GM21528 (cell line): Measurements from ENCODE around the gene AKT3.

ENCODE experiments used
- ATAC-seq: cut with Tn5 transposase; IDR thresholded peaks from one replicate; pipeline ENCODE4 v1.9.1; 2021; ENCODE audit warnings: mild to moderate bottlenecking, moderate library complexity; ENCODE audit not compliant: unreplicated experiment, low FRiP score

AKT3 gene

DNA sequence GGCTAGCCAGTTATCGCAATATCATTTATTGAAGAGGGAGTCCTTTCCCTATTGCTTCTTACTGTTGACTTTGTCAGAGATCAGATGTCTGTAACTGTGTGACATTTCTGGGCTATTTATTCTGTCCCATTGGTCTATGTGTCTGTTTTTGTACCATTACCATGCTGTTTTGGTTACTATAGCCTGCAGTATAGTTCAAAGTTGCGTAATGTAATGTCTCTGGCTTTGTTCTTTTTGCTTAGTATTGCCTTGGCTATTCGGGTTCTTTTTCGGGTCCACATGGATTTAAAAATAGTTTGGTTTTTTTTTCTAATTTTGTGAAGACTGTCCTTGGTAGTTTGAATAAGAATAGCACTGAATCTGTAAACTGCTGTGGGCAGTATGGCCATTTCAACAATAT is 320.5 kb downstream of the AKT3 start:
- no peak for ATAC-seq

DNA sequence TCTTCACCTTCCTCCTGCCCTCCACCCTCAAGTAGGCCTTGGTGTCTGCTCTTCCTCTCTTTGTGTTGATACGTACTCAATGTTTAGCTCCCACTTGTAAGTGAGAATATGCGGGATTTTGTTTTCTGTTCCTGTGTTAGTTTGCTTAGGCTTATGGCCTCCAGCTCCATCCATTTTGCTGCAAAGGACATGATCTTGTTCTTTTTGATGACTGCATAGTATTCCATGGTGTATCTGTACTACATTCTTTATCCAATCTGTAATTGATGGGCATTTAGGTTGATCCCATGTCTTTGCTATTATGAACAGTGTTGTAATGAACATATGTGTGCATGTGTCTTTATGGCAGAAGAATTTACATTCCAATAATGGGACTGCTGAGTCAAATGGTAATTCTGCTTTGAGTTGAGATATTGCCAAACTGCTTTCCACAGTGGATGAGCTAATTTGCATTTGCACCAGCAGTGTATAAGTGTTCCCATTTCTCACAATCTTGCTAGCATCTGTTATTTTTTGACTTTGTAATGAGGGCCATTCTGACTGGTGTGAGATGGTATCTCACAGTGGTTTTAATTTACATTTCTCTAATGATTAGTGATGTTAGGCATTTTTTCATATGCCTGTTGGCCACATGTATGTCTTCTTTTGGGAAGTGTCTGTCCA is 321.5 kb downstream of the AKT3 start:
- ATAC-seq: no peak

DNA sequence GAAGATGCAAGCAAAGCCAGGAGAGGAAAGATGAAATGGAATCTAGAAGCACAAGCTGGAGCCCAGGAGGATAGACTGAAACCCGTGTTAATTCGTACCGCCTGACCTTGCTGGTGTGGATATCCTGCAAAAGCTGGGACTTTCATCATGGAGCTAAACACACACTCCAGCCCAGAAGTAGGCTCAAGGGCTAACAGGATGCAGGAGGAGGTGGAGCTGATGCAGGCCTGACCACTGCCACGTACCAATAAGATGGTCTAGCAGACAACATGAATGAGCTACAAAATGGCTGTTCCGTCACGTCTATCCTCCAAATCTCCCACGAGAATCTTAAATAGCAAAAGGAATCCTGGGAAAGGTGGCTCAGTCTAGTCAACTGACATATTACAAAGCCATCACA is 323.9 kb downstream of the AKT3 start:
- ATAC-seq: no peak

DNA sequence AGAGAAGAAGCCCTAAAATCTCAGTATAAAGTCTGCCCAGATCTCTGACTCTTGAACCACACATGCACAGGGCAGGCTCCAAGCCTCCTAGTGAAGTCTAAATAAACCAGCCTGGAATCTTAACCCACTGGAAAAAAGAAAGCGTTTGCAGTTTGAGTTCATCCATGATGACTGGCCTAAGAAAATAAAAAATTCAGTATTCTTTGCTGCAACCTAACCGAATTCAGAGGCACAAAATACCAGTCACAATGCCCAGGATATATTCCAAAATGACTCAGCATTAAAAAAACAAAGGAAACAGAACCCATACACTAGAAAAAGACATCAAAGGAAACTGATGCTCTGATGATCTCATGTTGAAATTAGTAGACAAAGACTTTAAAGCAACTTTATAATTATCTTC is 325.0 kb downstream of the AKT3 start:
- ATAC-seq: no peak

DNA sequence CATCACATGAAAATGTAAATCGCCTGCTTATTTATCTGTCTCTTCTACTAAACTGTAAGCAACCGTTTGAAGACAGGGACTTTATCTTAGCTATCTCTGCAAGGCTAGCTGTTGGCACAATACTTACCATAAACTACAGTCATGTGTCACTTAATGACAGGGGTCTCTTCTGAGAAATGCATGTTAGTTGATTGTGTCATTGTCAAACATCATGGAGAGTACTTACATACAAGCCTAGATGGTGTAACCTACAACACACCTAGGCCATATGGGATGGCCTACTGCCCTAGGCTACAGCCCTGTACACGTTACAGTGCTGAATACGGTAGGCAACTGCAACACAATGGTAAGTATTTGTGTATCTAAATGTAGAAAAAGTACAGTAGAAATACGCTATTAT is 326.3 kb downstream of the AKT3 start:
- no peak for ATAC-seq

DNA sequence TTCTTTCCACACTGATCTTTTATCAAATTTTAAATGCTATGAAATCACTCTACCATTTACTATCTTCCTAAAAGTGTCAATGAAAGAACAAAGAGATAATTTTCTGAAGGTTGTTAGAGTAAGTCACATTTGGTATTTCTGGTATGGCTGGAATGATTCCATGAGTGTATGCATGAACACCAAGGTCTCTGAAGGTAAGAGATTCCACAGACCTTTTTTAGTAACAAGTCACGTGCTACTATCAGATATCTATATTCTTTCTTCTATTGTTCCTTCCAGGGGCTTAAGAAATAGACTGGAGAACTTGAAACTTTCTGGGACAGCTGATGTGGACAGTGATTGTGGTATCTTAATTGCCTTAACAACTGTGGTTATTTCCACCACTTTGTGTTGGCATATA is 329.2 kb downstream of the AKT3 start:
- ATAC-seq: no peak

DNA sequence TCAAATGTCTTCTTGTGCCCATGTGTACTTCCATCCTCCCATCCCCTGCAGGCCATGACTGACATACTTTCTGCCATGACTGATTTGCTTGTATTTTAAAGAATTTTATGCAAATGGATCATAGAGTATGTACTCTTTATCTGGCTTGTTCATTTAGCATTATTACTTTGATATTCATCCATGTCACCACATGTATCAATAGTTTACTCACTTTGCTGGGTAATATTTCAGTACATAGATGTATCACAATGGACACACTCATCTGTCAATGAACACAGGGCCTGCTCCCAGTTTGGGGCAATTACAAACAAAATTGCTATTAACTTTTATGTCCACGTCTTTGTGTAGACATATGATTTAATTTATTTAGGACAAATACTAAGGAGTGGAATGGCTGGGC is 335.1 kb downstream of the AKT3 start:
- ATAC-seq: no peak

DNA sequence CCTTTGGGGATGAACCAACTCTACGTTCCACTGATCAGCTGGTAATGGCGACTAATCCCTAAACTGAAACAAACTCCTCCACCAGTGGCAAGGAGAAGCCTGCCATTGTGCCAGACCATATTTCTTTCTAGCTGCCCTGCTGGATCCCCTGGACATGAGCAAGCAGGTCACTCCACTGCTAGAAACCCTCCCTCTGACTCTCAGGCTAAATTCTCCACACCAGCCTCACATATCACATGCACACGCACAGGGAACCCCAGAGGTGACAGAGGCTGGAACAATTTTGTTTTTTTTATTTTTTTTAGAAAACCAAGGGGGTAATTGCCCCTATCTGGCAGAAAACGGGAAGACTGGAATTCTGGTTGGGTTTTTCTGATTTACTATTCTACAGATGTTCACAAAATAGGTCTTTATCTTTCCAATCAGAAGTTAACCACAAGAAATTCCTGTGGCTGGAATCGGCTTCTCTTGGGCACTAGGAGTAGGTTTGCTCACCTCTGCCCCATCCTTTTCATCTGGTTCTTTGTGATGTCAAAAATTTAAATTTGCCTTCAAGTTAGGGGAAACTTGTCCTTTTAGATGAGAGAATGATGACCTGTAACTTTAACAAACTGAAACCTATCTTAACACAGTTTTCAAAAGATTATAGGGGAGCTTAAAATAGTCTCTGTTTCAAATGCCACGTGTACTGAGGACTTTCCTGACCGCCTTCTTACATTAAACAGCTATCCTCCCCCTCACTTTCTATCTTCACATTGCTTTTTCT is 336.1 kb downstream of the AKT3 start:
- ATAC-seq: no peak

DNA sequence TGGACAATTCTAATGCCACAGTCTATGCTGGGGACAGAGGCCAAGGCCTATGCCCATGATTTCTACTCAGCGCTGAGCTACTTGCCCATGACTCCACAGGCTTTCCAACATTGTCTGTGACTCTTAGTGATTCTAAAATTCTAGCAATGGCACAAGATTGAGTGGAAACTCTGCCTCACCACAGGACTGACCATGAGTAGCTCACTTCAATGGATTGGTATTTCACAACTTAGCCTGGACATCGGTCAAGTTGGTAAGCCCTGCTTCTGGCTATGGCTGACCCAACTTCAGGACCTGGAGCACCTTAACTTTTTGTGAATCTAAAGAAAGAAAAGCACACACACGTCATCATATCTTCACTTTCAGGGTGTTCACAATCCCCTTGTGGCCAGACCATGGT is 339.1 kb downstream of the AKT3 start:
- no peak for ATAC-seq

DNA sequence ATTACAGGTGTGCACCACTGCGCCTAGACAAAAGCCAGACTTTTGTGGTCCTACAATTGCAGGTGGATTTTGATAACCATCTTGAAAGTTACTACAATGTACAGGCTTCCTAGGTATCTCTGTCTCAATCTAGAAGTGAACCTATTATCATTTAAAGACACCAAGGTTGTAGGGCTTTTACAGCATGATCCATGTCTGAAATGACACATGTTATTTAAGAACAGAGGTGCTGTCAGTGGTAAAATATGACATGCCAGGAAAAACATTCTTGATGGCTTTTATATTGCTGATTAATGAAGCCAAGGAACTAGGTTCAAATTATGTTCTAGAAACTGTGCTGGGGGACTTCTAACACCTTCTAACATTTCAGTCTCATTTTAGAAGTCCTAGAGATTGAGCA is 341.1 kb downstream of the AKT3 start:
- ATAC-seq: no peak

DNA sequence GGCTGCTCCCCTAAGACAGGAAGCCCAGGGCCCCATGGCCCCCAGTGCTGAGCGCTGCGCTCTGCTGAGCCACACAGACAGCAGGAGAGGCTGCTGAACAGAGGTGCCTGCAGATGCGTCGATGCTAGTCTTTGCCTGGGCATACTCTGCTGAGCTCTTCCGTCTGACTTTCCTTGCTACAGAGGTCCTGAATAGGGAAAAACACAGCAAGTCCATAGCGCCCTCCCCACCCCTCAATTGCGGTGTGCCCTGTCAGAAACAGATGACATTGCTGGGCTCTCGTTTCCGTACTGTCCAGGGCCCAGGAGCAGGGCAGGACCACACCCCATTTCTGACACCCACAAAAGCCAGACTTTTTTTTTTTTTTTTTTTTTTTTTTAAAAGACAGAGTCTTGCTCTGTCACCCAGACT is 341.7 kb downstream of the AKT3 start:
- peak; percentile 71 for ATAC-seq

DNA sequence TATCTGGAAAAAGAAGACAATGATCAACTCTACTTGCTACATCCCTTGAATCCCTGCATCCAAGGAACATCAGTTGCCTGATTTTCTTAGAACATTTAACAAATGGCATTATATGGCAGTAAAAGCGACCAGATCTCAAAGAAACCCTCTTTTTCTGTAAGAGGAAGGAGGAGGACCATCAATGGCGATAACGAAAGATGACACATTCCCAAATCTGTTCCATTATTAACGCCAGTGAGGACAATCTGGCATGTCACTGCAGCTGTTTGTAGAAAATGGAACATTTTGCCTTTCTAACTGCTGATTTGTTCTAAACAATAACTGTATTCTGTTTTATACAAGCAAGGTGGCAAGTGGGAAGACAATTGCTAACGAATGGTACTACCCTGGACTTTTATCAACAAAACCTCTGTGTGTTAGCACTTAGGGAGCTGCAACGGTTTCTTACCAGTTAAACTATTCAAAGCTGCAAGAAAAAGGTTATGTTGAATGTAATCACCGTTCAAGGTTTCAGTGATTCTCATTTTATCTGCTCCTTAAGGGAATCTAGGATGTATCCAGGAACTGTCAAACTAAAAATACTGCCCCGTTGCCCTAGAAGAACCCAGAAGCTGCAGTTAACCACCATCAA is 342.3 kb downstream of the AKT3 start:
- ATAC-seq: no peak

DNA sequence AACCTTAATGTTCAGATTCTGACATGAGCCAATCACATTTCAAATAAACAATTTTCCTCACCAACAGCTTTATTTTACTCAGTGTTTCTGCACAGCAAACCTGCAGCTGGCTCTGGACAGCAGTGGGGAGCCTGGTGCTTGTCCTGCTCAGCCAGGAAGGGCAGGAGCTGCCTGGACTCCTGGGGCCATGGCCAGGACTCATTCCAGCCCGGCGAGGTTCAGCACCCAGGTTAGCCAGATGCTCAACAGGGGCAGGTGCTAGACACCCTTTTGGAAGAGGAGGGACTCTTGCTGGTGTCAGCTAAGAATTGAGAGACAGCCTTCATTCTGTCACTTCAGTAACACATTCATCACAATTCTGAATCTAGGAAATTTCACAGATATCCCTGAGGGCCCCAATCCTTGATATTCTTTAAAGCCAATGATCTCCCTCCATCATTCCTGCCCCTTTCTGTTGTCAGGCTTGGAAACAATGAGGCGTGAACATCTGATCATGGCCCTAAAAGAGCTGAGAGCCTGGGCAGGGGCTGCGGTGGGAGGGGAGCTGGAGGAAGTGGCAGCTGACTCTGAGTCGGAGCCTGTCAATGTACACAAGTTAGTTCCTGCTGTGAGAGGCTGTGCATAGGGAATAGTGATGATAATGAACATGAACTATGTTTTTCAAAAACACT is 342.9 kb downstream of the AKT3 start:
- ATAC-seq: no peak

DNA sequence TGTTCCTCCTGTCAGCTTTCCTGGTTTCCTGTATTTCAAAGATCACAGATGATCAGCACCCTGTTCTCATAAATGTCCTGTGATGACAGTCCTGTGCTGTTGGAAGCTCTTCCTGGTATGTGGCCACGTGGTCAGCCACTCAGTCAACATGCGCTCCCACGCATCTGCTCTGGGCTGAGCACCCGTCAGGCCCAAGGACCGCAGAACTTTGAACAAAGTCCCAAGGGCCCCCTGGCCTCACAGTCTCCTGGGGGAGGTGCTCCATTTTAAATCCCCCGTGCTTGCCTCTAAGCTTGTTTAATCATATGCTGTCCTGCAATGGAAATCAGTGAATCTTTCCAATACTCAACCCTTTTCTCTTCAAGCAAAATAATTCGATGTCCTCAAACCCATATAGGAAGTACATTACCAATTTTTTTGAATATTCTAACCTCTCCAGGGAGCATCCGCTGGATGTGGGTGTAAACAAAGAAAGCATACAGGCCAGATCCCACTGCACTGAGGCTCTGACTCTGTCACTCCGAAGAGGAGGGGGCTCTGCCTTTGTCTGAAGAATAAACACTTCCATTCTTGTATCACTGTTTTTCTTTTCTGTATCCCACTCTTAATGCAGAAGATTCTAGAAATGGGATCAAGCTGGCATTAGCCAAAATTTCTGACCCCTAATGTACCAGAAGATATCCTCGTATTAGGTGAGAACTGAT is 343.9 kb downstream of the AKT3 start:
- ATAC-seq: peak; percentile 51

DNA sequence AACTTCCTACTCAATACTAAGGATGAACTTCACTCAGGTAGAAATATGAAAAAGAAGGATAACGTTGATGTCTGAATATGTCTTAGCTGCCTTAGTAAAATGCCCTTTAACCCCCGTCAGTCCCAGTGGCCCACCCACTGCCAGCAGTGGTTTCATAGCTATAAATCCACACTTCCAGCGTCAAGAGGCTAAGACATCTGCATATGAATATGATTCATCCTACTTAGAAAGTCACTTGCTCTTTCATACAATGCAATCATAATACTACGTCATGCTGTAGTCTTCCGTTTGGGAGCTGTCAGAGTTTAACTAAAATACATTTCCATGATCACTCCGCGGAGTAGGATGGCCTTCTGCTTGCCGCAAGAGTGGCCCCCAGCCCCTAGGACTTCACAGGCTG is 346.9 kb downstream of the AKT3 start:
- ATAC-seq: no peak

DNA sequence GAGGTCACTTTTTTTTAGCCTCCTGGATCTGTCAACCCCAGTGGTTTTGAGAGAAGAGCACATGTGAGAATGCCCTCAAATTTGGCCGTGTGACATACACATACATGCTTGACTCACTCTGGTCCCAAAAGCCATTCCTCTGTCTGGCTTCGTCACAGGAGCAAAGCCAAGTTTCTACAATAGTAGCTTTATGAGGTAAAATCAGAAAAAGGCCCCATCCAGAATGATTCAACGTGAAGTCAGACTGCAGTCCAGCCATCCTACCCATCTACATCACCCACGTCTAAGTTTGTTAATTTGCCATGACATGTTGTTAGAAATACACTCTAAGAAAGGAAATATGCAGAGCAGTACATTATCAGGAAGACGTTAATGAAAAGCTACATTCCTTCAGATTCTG is 349.0 kb downstream of the AKT3 start:
- no peak for ATAC-seq

DNA sequence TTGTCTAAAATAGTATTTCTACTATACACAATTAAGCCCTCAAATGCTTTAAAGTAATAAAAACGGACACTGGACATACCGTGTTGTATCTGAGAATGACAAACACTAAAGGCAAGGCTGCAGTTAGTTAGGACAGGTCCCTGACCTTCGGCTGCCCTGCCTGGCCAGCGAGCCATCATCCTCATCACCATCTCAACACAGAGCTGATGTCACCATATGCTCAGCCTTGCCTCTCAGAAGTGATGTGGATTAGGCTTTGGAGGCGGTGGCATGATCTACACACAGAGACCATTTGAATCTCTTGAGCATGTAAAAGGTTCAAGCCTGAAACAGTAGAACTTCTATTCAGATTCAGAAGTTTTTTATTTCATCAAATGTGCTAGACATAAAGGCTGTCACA is 349.5 kb downstream of the AKT3 start:
- no peak for ATAC-seq

DNA sequence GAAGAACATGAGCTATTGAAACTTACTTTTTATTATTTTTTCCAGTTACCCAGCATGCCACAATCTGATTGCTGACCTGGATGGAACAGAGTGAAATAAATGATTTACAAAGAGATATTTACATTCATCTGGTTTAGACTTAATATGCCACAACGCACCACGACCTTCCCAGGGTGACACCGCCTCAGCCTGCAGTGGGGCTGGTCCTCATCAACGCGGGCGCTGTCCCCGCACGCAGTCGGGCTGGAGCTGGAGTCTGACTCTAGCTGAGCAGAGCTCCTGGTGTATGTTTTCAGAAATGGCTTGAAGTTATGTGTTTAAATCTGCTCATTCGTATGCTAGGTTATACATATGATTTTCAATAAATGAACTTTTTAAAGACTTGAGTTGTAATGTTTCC is 350.3 kb downstream of the AKT3 start:
- no peak for ATAC-seq

DNA sequence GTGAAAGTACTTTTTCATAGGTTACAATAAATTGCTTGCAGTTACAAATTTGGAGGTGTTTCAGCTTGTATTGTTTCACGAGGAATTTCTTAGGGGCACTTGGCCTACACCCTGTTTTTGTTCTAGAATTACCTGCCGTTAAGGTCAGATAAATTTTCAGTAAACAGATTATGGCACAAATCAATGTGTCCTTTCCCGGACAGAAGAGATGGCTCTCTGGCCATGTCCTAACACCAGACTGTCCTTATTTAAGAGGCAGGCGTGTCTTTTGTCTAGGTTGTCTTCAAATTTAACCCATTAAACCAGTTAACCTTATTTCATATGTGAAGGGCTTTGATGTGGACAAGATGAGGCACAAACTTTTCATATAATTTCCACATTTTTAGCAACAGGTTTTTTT is 350.8 kb downstream of the AKT3 start:
- ATAC-seq: no peak

DNA sequence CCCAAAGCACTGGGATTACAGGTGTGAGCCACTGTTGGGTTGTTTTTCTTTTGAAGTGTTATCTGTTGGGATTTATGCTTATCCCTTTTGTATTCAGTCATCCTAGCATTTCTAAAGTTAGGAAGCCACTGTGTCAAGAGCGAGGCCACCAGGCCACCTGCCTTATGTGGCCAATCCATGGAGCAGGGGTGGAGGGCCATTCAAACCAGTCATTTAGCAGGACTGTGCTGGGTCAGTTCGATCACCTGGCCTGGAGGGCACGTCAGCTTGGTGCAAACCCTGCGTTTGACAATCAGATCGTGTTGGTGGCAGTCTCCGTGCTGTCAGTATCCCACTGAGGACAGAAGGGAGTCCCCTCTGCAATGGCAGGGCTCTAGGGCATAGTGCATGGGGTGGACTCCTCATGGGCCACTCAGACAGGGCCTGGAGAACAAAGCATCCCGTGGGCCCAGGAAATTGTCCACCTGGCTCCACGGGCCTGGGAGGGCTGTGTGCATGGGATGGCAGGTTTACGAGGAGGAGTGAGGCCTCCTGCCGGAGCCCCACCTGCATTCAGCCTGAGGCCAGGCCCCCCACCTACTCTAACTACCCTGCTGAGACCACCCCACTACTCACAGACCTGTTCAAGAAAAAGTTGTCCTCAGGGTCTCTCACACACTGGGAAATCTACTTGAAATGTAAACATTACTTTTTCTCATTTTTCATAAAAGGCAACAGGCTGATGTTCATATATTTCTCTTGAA is 351.9 kb downstream of the AKT3 start:
- no peak for ATAC-seq
